ENCODE results near the gene SPANXN5.

GRCh38 chrX:52819788-52820187 is 22.6 kb upstream of the SPANXN5 start:
- no peak for TF ChIP-seq CTCF (IDR thresholded peaks at IDR 0.05; ENCODE audit: low read depth, low read length, poor library complexity, severe bottlenecking)
- TF ChIP-seq EZH2phosphoT487 (IDR thresholded peaks at IDR 0.05; ENCODE audit: borderline replicate concordance, low read length): no peak
